Lower lobe of right lung (tissue), 2 donors: ENCODE data around the gene CABLES2. TPM values are rescaled to one million over a fixed set of nuclear protein-coding genes. Genes with fewer than 3 reads are reported as not detected.

ENCODE experiments used
- ATAC-seq, 2 donors: fragments of 200-7000 bp; cut with Tn5 transposase; one replicate each; pipeline ENCODE4 v1.9.1; 2020 to 2022; ENCODE audit warnings: mild to moderate bottlenecking in 2 of 2, moderate library complexity in 2 of 2
- DNase-seq: peaks from one replicate; pipeline ENCODE4 v3.0.0-alpha.2; 2020
- H3K27ac ChIP-seq: fragments of 200-600 bp; one replicate; pipeline ENCODE4 v1.8.0; 2022
- H3K27me3 ChIP-seq: fragments of 200-600 bp; one replicate; pipeline ENCODE4 v1.8.0; 2022; ENCODE audit warnings: low read depth
- H3K36me3 ChIP-seq: fragments of 200-600 bp; one replicate; pipeline ENCODE4 v1.8.0; 2022; ENCODE audit warnings: mild to moderate bottlenecking
- H3K4me1 ChIP-seq: fragments of 200-600 bp; one replicate; pipeline ENCODE4 v1.8.0; 2022
- H3K4me3 ChIP-seq: fragments of 200-600 bp; one replicate; pipeline ENCODE4 v1.8.0; 2022; ENCODE audit warnings: mild to moderate bottlenecking
- H3K9me3 ChIP-seq: fragments of 200-600 bp; one replicate; pipeline ENCODE4 v1.8.0; 2022
- intact Hi-C: fragments of 100-400 bp; cut with DNase I; formaldehyde crosslinking; loops from one replicate; pipeline ENCODE4 v1.11.0; 2022
- total RNA-seq: library from RNA; stranded (reverse); fragmentation: NEBNext Ultra II Directional; extraction: Animal tissue kit (Norgen Biotek cat#: 25700); gene quantifications from one replicate; pipeline ENCODE4 v1.2.1, GENCODE V29; 2021
- TF ChIP-seq, protein P1 (sequence below): fragments of 200-600 bp; IDR thresholded peaks from one replicate; pipeline ENCODE4 v1.8.0; 2022; ENCODE audit warnings: antibody characterized with exemption, mild to moderate bottlenecking
- donor health status: DM: no; HTN: yes; CAD: no; lungs with severe emphysema.

CABLES2 gene
- total RNA-seq, 1 donor from 2014 or later: 4.5 TPM

DNA sequence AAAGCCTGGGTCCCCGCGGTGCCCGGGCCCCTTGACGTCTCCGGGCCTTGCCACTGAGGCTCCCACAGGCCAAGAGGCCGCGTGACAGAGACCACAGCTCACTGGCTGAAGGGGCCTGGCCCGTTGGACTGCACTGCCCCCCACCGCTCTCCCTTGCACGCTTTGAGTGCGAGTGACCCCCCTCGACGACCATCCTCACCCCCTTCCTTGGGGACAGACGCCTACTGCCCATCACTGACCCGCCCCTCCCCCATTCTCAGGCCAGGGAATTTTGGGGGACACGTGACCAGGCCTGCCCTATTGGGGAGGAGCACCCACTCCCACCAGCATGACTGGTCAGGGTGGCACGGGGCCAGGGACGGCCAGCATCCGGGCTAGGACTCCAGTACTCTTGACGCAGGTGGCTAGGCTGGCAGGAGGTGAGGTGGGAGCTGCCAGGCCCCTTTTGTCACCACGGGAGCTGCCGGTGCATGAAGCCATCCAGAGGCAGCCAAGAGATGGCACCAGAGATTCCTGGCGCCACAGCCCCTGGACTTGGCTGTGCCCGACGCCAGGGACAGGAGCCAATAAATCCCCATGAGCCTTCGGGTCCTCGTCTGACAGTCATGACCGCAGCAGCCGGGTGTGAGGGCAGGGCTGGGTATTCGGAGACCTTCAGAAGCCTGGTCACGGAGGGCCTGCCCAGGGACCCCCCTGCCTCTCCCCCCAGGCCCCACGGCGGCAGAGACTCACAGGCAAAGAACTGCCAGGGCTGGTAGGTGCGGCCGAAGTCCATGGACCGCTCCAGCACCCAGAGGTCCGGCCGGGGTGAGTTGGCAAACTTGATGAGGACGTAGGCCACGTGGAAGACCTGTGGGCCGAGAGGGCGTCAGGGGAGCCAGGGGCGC, 54.4 kb downstream of the CABLES2 start:
- intact Hi-C loops: no loop called here
- Histone ChIP-seq H3K27ac (no peak overlapping the region), H3K4me1 (peaks cover 50% of the 10 kb centered on the region), H3K36me3 (peaks cover 39% of the 10 kb centered on the region), H3K27me3 (no peaks in the 10 kb centered on the region), H3K4me3 (no peak overlapping the region), H3K9me3 (peaks cover 6% of the 10 kb centered on the region)
- ATAC-seq (no peak), DNase-seq (no peak)
- TF ChIP-seq, protein P1, sequence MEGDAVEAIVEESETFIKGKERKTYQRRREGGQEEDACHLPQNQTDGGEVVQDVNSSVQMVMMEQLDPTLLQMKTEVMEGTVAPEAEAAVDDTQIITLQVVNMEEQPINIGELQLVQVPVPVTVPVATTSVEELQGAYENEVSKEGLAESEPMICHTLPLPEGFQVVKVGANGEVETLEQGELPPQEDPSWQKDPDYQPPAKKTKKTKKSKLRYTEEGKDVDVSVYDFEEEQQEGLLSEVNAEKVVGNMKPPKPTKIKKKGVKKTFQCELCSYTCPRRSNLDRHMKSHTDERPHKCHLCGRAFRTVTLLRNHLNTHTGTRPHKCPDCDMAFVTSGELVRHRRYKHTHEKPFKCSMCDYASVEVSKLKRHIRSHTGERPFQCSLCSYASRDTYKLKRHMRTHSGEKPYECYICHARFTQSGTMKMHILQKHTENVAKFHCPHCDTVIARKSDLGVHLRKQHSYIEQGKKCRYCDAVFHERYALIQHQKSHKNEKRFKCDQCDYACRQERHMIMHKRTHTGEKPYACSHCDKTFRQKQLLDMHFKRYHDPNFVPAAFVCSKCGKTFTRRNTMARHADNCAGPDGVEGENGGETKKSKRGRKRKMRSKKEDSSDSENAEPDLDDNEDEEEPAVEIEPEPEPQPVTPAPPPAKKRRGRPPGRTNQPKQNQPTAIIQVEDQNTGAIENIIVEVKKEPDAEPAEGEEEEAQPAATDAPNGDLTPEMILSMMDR: no peak

DNA sequence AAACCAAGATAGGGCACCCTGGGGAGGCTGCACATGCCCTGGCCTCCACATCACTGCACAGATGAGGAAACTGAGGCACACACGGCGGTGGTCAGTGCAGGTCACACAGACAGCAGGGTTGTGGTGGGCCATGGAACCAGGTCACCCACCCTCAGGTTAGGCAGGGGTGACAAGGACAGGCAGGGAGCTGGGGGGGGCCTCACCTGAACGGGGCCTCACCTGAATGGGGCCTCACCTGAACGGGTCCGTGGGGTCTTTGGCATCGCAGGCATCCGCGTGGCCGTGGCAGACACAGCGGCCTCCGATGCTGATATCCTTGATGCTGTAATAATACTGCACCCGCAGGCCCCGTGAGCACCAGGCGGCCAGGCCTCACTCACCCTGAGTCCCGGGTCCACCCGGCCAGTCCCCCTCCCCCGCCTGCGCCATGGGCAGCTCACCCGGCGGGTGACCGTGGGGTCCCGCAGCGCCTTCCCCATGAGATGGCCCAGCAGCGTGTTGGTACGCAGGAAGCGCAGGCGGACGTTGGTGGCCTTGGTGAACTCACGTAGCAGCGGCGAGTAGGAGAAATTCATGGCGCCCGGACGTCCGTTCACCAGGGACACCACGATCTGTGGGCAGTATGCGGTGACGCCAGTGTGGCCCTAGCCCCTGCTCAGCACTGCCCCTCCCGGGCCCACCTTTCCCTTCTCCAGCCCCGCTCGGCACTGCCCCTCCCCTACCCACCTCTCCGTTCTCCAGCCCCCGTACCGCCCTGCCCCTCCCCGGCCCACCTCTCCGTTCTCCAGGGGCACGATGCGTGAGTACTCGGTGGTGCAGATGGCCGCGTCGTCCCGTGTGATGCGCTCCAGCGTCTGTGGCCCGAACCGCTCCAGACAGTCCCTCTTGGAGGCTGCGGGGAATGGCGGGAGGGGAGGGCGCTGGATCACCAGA, 55.4 kb downstream of the CABLES2 start:
- TF ChIP-seq, protein P1: no peak
- DNase-seq: no peak
- H3K27ac ChIP-seq: peak overlapping the region; percentile 65
- intact Hi-C loops: no loop called here
- no peaks in the 10 kb centered on the region for H3K27me3 ChIP-seq
- peaks cover 47% of the 10 kb centered on the region for H3K36me3 ChIP-seq
- H3K4me1 ChIP-seq: peaks cover 41% of the 10 kb centered on the region
- H3K4me3 ChIP-seq: no peak overlapping the region
- H3K9me3 ChIP-seq: peaks cover 6% of the 10 kb centered on the region
- no peak for ATAC-seq

DNA sequence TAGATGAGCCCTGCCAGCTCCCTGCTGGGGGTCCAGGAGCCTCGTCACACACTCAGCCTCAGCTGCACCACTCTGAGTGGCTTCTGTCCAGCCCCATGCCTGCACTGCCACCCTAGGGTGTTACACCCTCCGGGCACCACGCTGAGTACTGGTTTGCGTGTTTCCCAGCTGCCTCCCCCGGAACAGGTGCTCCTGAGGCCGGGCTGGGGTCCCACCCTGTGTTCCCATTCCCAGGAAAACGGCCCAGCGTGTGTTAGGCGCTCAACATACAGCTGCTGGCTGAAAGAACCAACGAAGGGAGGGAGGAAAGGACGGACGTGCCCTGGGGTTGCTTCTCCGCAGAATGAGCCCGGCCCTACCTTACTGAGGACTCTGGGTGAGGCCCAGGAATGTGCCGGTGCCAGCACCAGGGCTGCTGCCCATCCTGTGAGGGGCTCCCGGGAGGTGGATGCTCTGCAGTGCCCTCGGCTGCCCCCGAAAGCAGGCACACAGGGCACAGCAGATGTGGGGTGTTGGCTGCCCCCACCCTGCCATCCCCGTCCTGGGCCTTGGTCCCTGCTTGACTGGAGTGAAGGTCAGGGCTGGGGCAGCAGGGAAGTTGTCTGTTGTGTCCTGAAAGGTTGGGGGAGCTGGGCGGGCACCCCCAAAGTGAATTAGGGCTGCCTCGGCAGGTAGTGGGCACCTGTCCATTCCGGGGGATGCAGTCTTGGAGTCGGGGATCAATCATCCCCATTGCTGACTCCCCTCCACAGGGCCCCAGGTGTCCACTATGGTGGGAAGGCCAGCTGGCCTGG, 56.3 kb downstream of the CABLES2 start:
- Histone ChIP-seq H3K4me1 (peaks cover 32% of the 10 kb centered on the region), H3K27ac (peak overlapping the region; percentile 65), H3K36me3 (peaks cover 56% of the 10 kb centered on the region), H3K4me3 (no peak overlapping the region), H3K27me3 (no peaks in the 10 kb centered on the region), H3K9me3 (peaks cover 6% of the 10 kb centered on the region)
- ATAC-seq: peak; percentile 12 to 21
- intact Hi-C loops: no loop called here
- no peak for DNase-seq
- TF ChIP-seq, protein P1: no peak

DNA sequence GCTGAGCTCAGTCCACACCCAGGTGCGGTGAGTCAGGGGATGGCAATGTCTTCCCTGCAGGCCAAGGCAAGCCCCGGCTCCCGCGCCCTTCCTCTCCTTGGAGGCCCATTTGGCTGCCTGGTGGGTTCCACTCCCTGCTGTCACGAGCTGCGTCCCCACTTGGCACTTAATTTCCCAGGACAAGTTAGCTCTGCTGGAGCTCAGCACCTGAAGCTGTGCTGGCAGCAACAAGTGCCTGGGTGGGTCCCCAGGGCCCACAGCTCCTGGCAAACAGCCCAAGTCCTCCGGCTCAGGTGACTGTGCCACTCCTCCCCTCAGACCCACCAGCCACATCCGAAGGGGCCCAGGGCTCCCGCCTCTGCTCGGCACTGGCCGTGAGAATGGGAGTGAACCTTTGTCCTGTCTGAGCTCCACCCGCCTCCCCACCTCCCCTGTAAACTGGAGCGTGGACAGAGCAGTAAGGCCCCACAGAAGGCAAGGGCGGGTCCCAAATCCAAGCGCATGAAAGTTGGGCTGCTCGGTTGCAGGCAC, 56.9 kb downstream of the CABLES2 start:
- intact Hi-C loops: no loop called here
- H3K4me1 ChIP-seq: peaks cover 26% of the 10 kb centered on the region
- peak; percentile 67 to 73 for ATAC-seq
- no peak overlapping the region for H3K4me3 ChIP-seq
- peak; percentile 80 for DNase-seq
- H3K9me3 ChIP-seq: peaks cover 6% of the 10 kb centered on the region
- no peaks in the 10 kb centered on the region for H3K27me3 ChIP-seq
- TF ChIP-seq, protein P1: no peak
- H3K27ac ChIP-seq: peak overlapping the region; percentile 65
- peaks cover 61% of the 10 kb centered on the region for H3K36me3 ChIP-seq
